Camera-type eye (tissue), 1 donor: ENCODE measurements around the gene SOHLH2. TPM values are rescaled to one million over a fixed set of nuclear protein-coding genes. Genes with fewer than 3 reads are reported as not detected.

Experiments used
- total RNA-seq: library from RNA; depleted of rRNA; stranded (reverse); fragments of >200 nt; gene quantifications from one replicate; pipeline ENCODE4 v1.2.3, GENCODE V29; 2014

SOHLH2 gene, protein sequence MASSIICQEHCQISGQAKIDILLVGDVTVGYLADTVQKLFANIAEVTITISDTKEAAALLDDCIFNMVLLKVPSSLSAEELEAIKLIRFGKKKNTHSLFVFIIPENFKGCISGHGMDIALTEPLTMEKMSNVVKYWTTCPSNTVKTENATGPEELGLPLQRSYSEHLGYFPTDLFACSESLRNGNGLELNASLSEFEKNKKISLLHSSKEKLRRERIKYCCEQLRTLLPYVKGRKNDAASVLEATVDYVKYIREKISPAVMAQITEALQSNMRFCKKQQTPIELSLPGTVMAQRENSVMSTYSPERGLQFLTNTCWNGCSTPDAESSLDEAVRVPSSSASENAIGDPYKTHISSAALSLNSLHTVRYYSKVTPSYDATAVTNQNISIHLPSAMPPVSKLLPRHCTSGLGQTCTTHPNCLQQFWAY
- total RNA-seq = 1.9 TPM

DNA sequence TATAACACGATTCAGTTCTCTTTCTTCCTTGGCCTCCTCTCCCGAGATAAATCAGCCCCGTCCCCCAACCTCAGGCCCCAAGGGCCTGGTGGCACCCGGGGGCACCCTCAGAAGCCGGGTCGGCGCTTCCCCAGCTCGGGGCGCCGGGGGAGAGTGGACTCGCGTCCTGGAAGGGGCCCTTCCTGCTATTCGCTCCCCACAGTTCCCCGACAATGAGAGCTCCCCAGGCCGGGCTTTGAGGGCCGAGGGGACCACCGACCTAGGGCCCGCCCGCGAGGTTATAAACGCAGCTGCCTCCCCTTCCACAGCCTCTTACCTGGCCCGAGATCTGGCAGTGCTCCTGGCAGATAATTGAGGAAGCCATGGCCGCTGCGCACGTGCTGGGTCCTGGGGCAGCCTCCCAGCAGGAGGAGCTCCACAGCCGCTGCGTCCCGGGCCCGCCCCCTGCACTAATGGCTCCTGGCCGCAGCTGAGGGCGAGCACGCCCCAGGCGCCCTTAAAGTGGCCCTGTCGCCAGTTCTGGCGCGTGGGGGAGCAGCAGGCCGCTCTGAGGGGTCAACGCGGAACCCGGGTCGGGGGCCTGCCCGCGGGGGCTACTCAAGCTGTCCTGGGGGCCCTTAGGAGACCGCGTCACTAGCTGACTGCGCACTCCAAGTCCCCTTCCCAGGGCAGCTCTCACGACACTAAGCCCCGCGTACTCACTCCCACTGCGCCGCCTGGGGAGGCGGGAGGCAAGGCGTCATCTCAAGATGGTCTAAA, at the start of gene SOHLH2:
Gene SOHLH2 (minus strand): TSS at position 394 of the 759 bp plus-strand sequence. CDS start 30 bp downstream, at position 364.

DNA sequence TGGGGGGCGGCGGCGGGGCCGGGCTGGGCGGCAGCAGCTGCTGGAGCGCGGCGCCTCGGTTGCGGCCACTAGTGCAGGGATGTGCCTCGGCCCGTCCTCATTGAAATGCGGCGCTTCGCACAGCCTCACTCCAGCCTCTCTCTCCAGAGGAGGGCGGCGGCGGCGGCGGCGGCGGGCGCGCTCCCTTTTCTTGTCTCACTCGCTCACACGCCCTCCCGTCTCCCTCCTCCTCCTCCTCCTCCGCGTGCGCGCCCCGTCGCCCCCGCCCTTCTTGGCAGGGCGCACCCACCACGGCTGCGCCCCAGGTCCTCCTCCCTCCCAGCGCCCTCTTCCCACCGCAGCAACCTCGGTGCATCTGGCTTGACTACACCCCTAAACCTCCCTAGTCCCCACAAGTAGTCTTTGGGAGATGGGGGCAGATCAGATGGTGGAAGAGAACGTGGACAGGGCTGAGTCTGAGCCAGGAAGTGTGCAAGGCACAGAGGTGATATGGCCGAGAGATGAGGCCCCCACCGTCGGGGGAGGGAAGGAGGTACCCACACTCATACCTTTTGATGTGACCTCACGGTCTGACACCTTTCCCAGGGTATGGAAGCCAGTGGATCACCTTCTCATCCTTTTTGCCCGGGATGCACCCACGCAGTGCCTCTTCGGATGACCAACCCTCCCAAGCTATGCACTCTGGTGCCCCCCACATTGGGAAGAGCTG, 83.0 kb downstream of the SOHLH2 start, which contains the start of gene DCLK1:
Gene DCLK1 (minus strand): TSS at position 161 of the 709 bp plus-strand sequence.

Other genes with a start within 250 kb of the SOHLH2 start
- gene DCLK1, start 83.2 kb downstream of the SOHLH2 start, total RNA-seq = 127 TPM
- gene CCDC169, start 83.3 kb upstream of the SOHLH2 start, total RNA-seq = 17.2 TPM
- 128 TPM for gene SPART, start 131.8 kb upstream of the SOHLH2 start, total RNA-seq
- gene CCNA1, start 217.9 kb upstream of the SOHLH2 start, total RNA-seq = 3.7 TPM